ENCODE data around the gene MATN1. TPM values are rescaled to one million over a fixed set of nuclear protein-coding genes. Genes with fewer than 3 reads are reported as not detected.
A peak's percentile ranks its signal among the peaks of the same experiment; 100 is the strongest.
"Not testable (repeated sequence)": the region's sequence is repeated elsewhere in the genome, so short reads cannot be mapped to it uniquely, and the experiment has no call there.

MATN1 gene
- total RNA-seq, 4 donors from 2014 or later, result 0.98 TPM; not detected in 3

DNA sequence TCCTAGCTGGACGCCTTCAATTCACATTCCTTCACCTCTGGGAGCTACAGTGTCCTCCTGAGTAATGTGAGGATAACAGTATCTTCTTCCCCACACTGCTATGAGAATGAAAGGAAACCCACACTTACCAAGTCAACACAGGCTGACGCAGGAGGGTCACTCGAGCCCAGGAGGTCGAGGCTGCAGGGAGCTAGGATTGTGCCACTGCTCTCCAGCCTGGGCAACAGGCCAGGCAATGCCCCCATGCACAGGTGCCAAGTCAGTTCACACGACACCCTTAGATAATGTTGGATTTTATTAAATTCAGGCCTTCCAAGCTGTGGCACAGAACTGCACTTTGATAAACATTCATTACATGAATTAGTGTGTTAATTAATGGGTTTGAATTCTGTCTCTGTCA is 31.9 kb downstream of the MATN1 start:
- 85% methylated on average over 5 of the region's 5 CpGs for WGBS

DNA sequence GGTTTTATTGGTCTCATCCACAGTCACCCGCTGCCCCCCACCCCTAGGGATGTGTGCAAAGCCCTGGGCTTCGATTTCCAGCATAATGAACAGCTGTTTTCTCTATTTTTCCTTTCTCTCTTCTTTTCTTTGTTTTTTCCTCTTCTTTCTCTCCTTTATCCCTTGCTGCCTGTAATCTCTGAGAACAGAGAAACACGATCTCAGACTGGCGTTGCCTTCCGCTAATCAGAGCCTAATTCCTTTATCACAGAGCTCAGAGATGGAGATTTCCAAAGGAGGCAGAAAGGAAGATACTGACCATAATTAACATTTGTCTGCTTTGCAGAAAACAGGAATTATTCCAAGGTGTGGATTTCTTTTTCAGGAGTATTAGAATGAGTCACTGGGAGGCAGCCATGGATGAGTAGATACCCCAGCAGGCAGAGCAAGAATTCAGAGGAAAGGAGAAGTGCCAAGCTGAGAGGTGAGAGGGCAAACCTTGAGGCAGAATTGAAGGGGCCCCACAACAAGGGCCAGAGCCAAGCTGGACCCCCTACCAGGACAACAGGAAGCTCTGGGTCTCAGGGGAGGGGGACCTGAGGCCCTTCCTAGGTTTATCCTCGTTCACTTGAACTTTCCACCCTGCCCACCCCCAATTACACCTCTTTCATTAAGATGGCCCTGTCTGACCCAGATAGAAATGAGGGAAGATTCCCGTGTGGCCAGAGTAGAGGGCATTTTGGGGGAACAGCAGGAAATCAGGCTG is 33.3 kb downstream of the MATN1 start:
- no peaks in the 10 kb centered on the region for H3K36me3 ChIP-seq
- DNase-seq (ENCODE audit: low spot score in 2 of 2), result no peak

More for the DNA sequence above, 31.9 kb downstream of the MATN1 start:
- Histone ChIP-seq H3K27me3 (peaks cover 4% of the 10 kb centered on the region), H3K36me3 (no peaks in the 10 kb centered on the region), H3K9me3 (no peaks in the 10 kb centered on the region), H3K4me3 (no peak overlapping the region), H3K4me1 (peaks cover 22% of the 10 kb centered on the region), H3K27ac (no peak overlapping the region)
- peak in 1 of 2 donors; percentile 24 for DNase-seq (ENCODE audit: low spot score in 2 of 2)
- TF ChIP-seq POLR2AphosphoS5 (IDR thresholded peaks at IDR 0.05) (no peak), EP300 (IDR thresholded peaks at IDR 0.05) (no peak), POLR2A (IDR thresholded peaks at IDR 0.05) (no peak)
- TF ChIP-seq, protein P1, sequence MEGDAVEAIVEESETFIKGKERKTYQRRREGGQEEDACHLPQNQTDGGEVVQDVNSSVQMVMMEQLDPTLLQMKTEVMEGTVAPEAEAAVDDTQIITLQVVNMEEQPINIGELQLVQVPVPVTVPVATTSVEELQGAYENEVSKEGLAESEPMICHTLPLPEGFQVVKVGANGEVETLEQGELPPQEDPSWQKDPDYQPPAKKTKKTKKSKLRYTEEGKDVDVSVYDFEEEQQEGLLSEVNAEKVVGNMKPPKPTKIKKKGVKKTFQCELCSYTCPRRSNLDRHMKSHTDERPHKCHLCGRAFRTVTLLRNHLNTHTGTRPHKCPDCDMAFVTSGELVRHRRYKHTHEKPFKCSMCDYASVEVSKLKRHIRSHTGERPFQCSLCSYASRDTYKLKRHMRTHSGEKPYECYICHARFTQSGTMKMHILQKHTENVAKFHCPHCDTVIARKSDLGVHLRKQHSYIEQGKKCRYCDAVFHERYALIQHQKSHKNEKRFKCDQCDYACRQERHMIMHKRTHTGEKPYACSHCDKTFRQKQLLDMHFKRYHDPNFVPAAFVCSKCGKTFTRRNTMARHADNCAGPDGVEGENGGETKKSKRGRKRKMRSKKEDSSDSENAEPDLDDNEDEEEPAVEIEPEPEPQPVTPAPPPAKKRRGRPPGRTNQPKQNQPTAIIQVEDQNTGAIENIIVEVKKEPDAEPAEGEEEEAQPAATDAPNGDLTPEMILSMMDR (IDR thresholded peaks at IDR 0.05), result no peak

DNA sequence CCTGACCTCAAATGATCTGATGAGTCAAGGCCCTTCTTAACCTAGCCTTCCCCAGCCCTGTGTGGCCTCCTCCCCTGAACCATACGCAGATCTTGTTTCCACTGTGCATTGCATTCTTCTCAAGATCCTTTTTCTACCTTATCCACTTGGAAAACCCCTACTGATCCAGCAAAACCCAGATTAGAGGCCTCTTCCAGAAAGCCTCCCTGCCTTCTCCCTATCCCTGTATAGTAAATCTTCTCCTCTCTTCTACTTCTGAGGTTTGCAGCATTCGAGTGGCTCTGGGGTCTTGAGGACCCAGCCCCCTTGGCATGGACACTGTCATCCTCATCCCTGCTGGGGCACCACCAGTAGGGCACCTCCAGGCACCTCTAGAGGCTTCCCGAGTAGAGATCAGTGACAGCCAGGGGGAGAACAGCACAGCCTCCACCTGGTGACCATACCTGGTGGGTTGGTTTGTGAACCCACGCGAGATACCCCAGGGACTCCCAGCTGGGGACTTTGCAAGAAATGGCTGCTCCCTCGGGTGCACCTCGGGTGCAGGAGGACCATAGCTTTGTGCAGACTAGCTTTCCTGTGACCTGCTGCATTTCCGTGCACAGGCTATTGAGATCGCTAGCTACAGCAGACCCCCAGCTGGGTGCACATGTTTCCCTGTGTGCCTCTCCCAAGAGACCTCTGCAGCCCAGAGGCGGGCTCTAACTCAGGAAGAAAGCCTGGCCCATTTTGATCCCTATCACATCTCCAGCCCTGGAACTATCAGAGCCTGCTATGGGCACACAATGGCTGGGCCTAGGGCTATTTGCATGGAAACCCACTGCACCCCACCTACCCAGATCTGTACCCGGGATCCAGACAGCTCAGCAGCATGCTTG is 34.2 kb downstream of the MATN1 start:
- Histone ChIP-seq H3K9me3 (no peaks in the 10 kb centered on the region), H3K4me1 (peaks cover 11% of the 10 kb centered on the region), H3K4me3 (no peak overlapping the region), H3K36me3 (no peaks in the 10 kb centered on the region), H3K27ac (no peak overlapping the region), H3K27me3 (peaks cover 23% of the 10 kb centered on the region)
- no peak for DNase-seq (ENCODE audit: low spot score in 2 of 2)
- TF ChIP-seq POLR2A (IDR thresholded peaks at IDR 0.05) (no peak), EP300 (IDR thresholded peaks at IDR 0.05) (no peak), POLR2AphosphoS5 (IDR thresholded peaks at IDR 0.05) (no peak)
- TF ChIP-seq, protein P1 (IDR thresholded peaks at IDR 0.05), result no peak
- 72% methylated on average over 5 of the region's 11 CpGs for WGBS

More for the DNA sequence above, 33.3 kb downstream of the MATN1 start:
- Histone ChIP-seq H3K9me3 (no peaks in the 10 kb centered on the region), H3K27me3 (peaks cover 16% of the 10 kb centered on the region), H3K4me1 (peaks cover 12% of the 10 kb centered on the region), H3K27ac (no peak overlapping the region), H3K4me3 (no peak overlapping the region)
- 48% methylated on average over 7 of the region's 7 CpGs for WGBS
- TF ChIP-seq EP300 (IDR thresholded peaks at IDR 0.05), result no peak
- TF ChIP-seq, protein P1 (IDR thresholded peaks at IDR 0.05), result no peak
- TF ChIP-seq POLR2A (IDR thresholded peaks at IDR 0.05), result no peak
- no peak for TF ChIP-seq POLR2AphosphoS5 (IDR thresholded peaks at IDR 0.05)

- H3K9me3 ChIP-seq; DNase-seq (ENCODE audit: low spot score in 2 of 2); H3K4me1 ChIP-seq; H3K27ac ChIP-seq; H3K36me3 ChIP-seq; H3K4me3 ChIP-seq: not testable (repeated sequence)
- WGBS, result 88% methylated on average over 9 of the region's 9 CpGs
- peaks cover 28% of the 10 kb centered on the region for H3K27me3 ChIP-seq
Observed at GRCh38 chr1:30688516-30688915, 34.9 kb downstream of the MATN1 start.

- DNase-seq (ENCODE audit: low spot score in 2 of 2), result no peak
- Histone ChIP-seq H3K36me3 (no peaks in the 10 kb centered on the region), H3K27ac (no peak overlapping the region), H3K27me3 (peaks cover 30% of the 10 kb centered on the region), H3K4me3 (no peak overlapping the region), H3K4me1 (peaks cover 8% of the 10 kb centered on the region), H3K9me3 (no peaks in the 10 kb centered on the region)
- TF ChIP-seq POLR2A (IDR thresholded peaks at IDR 0.05) (no peak), POLR2AphosphoS5 (IDR thresholded peaks at IDR 0.05) (no peak)
- 92% methylated on average over 6 of the region's 6 CpGs for WGBS
Observed at GRCh38 chr1:30687886-30688285, 35.5 kb downstream of the MATN1 start.

Measured in suprapubic skin (tissue), 4 donors.